ENCODE data around the gene BTAF1. TPM values are rescaled to one million over a fixed set of nuclear protein-coding genes. Genes with fewer than 3 reads are reported as not detected.

Gene BTAF1
- total RNA-seq, 4 donors from 2014 or later: 42.6 to 61.3 (median 46.6) TPM

- Histone ChIP-seq H3K36me3 (no peaks in the 10 kb centered on the region), H3K27ac (peak overlapping the region; percentile 92 to 97 (median 94)), H3K4me1 (peaks cover 12 to 19% of the 10 kb centered on the region in 2 donors), H3K4me3 (replicated peaks in 1 of 3) (peak overlapping the region; percentile 88 to 95 (median 94)), H3K27me3 (no peaks in the 10 kb centered on the region), H3K9me3 (no peaks in the 10 kb centered on the region)
- no peak for DNase-seq
- intact Hi-C loops (cut with DNase I): no loop called here
- 3 to 4% methylated on average over 21 of the region's 21 CpGs for WGBS, 2 donors
- no peak for TF ChIP-seq CTCF (IDR thresholded peaks at IDR 0.05)
- TF ChIP-seq POLR2A (IDR thresholded peaks at IDR 0.05): no peak
These were observed 847 bp downstream of the BTAF1 start for GRCh38 chr10:91924212-91925021.

GRCh38 chr10:91925022-91925320 is 1.4 kb downstream of the BTAF1 start:
- H3K27ac ChIP-seq: no peak overlapping the region
- WGBS, 2 donors: 64 to 66% methylated on average over 2 of the region's 2 CpGs
- intact Hi-C loops (cut with DNase I): no loop called here

GRCh38 chr10:91930939-91931338 is 7.4 kb downstream of the BTAF1 start:
- H3K4me3 ChIP-seq (replicated peaks in 1 of 3): no peak overlapping the region
- H3K27me3 ChIP-seq: no peaks in the 10 kb centered on the region
- no peak for DNase-seq
- H3K27ac ChIP-seq: no peak overlapping the region
- intact Hi-C loops (cut with DNase I): no loop called here
- H3K36me3 ChIP-seq: peaks cover under 1 to 4% of the 10 kb centered on the region in 2 donors
- 89 to 90% methylated on average over 3 of the region's 3 CpGs for WGBS, 2 donors
- no peaks in the 10 kb centered on the region for H3K9me3 ChIP-seq
- peaks cover 0 to under 1% of the 10 kb centered on the region in 2 donors for H3K4me1 ChIP-seq
- TF ChIP-seq POLR2A (IDR thresholded peaks at IDR 0.05) (no peak), CTCF (IDR thresholded peaks at IDR 0.05) (no peak)

More at GRCh38 chr10:91925022-91925320, 1.4 kb downstream of the BTAF1 start:
- Histone ChIP-seq H3K36me3 (no peaks in the 10 kb centered on the region), H3K4me3 (replicated peaks in 1 of 3) (peak overlapping the region in 1 of 3 donors; percentile 88), H3K27me3 (no peaks in the 10 kb centered on the region), H3K4me1 (peaks cover 12 to 19% of the 10 kb centered on the region in 2 donors), H3K9me3 (no peaks in the 10 kb centered on the region)
- no peak for DNase-seq
- TF ChIP-seq POLR2A (IDR thresholded peaks at IDR 0.05): no peak
- no peak for TF ChIP-seq CTCF (IDR thresholded peaks at IDR 0.05)

GRCh38 chr10:91931526-91932190 is 8.1 kb downstream of the BTAF1 start:
- no peak overlapping the region for H3K27ac ChIP-seq
- H3K27me3 ChIP-seq: no peaks in the 10 kb centered on the region
- 74 to 86% methylated on average over 3 of the region's 3 CpGs for WGBS, 2 donors
- DNase-seq: no peak
- H3K4me1 ChIP-seq: no peaks in the 10 kb centered on the region
- H3K9me3 ChIP-seq: no peaks in the 10 kb centered on the region
- no peak overlapping the region for H3K4me3 ChIP-seq (replicated peaks in 1 of 3)
- intact Hi-C loops (cut with DNase I): no loop called here
- H3K36me3 ChIP-seq: peaks cover 8 to 11% of the 10 kb centered on the region in 2 donors
- TF ChIP-seq CTCF (IDR thresholded peaks at IDR 0.05): no peak
- TF ChIP-seq POLR2A (IDR thresholded peaks at IDR 0.05): no peak

- no peak for TF ChIP-seq POLR2A (IDR thresholded peaks at IDR 0.05)
- TF ChIP-seq CTCF (IDR thresholded peaks at IDR 0.05): no peak
- DNase-seq: no peak
- H3K27me3 ChIP-seq: no peaks in the 10 kb centered on the region
- peaks cover 12 to 13% of the 10 kb centered on the region in 2 donors for H3K36me3 ChIP-seq
- no peak overlapping the region for H3K4me3 ChIP-seq (replicated peaks in 1 of 3)
- H3K4me1 ChIP-seq: no peaks in the 10 kb centered on the region
- 85 to 90% methylated on average over 1 of the region's 1 CpG for WGBS, 2 donors
- H3K27ac ChIP-seq: no peak overlapping the region
- H3K9me3 ChIP-seq: no peaks in the 10 kb centered on the region
- intact Hi-C loops (cut with DNase I): no loop called here
These were observed 9.2 kb downstream of the BTAF1 start for GRCh38 chr10:91932737-91933136.

Measured in thyroid gland (tissue), 4 donors.